Measurements from ENCODE around the gene SLC41A2. TPM values are rescaled to one million over a fixed set of nuclear protein-coding genes. Genes with fewer than 3 reads are reported as not detected.
A peak's percentile ranks its signal among the peaks of the same experiment; 100 is the strongest.
"Not testable (repeated sequence)": the region's sequence is repeated elsewhere in the genome, so short reads cannot be mapped to it uniquely, and the experiment has no call there.

Gene SLC41A2
- total RNA-seq, 4 donors from 2014 or later = 8.4 to 26.1 (median 18.0) TPM

DNA sequence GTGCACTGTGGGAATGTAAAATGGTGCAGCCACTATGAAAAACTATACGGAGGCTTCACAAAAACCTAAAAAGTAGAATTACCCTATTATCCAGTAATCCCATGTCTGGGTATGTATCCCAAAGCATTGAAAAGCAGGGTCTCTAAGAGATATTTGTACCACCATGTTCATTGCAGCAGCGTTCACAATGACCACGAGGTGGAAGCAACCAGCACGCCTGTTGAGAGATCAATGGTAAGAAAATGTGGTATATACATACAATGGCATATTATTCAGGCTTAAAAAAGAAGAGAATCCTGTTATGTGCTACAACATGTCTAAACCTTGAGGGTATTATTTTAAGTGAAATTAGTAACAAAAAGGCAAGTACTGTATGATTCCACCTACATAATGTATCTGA, 27.1 kb upstream of the SLC41A2 start:
- TF ChIP-seq CTCF (IDR thresholded peaks at IDR 0.05) = no peak
- TF ChIP-seq EP300 (IDR thresholded peaks at IDR 0.05) = no peak
- no peak for TF ChIP-seq POLR2A (IDR thresholded peaks at IDR 0.05)
- no peak overlapping the region for H3K27ac ChIP-seq
- no peak overlapping the region for H3K4me3 ChIP-seq
- no peaks in the 10 kb centered on the region for H3K9me3 ChIP-seq
- peaks cover 0 to 22% (median 0%) of the 10 kb centered on the region in 3 donors for H3K36me3 ChIP-seq
- WGBS, 2 donors = 89% methylated on average over 4 of the region's 4 CpGs
- peaks cover 0 to 26% (median 14%) of the 10 kb centered on the region in 4 donors for H3K4me1 ChIP-seq
- H3K27me3 ChIP-seq = no peaks in the 10 kb centered on the region
- no peak for DNase-seq (ENCODE audit: low spot score in 2 of 2)

GRCh38 chr12:104977688-104978087, 19.6 kb upstream of the SLC41A2 start:
- WGBS, 2 donors = 92% methylated on average over 14 of the region's 15 CpGs; no CpG with 5 or more reads in 1 of the 2 donors
- not testable (repeated sequence) for H3K36me3 ChIP-seq; DNase-seq (ENCODE audit: low spot score in 2 of 2); H3K9me3 ChIP-seq; H3K4me3 ChIP-seq; H3K27me3 ChIP-seq; H3K27ac ChIP-seq; H3K4me1 ChIP-seq

DNA sequence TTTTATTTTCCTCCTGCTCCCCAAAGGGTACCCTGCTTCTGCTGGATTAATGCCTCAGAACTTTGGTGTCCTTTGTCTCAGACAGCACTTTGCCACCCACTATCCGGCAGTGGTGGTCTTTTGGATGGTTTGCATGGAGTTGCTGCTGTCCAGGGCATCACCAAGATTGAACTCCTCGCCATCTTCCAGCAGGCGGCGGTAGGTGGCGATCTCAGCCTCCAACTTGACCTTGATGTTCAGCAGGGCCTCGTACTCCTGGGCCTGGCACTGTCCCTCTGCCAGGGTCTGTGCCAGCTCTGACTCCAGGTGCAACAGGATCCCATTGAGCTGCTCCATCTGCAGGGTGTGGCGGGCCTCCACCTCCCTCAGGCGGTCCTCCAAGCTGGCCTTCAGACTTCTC, 18.6 kb upstream of the SLC41A2 start:
- H3K27me3 ChIP-seq = no peaks in the 10 kb centered on the region
- no peak for DNase-seq (ENCODE audit: low spot score in 2 of 2)
- no peak for TF ChIP-seq POLR2A (IDR thresholded peaks at IDR 0.05)
- TF ChIP-seq CTCF (IDR thresholded peaks at IDR 0.05) = no peak
- TF ChIP-seq EP300 (IDR thresholded peaks at IDR 0.05) = no peak
- no peak overlapping the region for H3K27ac ChIP-seq
- WGBS, 2 donors = 84% methylated on average over 2 of the region's 8 CpGs; no CpG with 5 or more reads in 1 of the 2 donors
- H3K4me1 ChIP-seq = no peaks in the 10 kb centered on the region
- no peak overlapping the region for H3K4me3 ChIP-seq
- no peaks in the 10 kb centered on the region for H3K36me3 ChIP-seq
- H3K9me3 ChIP-seq = no peaks in the 10 kb centered on the region

GRCh38 chr12:104975587-104976343, 17.7 kb upstream of the SLC41A2 start:
- WGBS, 2 donors = 52% methylated on average over 4 of the region's 4 CpGs; no CpG with 5 or more reads in 1 of the 2 donors
- no peak for DNase-seq (ENCODE audit: low spot score in 2 of 2)
- no peaks in the 10 kb centered on the region for H3K27me3 ChIP-seq
- no peaks in the 10 kb centered on the region for H3K36me3 ChIP-seq
- no peaks in the 10 kb centered on the region for H3K4me1 ChIP-seq
- H3K4me3 ChIP-seq = no peak overlapping the region
- H3K9me3 ChIP-seq = no peaks in the 10 kb centered on the region
- TF ChIP-seq EP300 (IDR thresholded peaks at IDR 0.05) = no peak
- TF ChIP-seq POLR2A (IDR thresholded peaks at IDR 0.05) = no peak
- no peak for TF ChIP-seq CTCF (IDR thresholded peaks at IDR 0.05)
- no peak overlapping the region for H3K27ac ChIP-seq

- no peaks in the 10 kb centered on the region for H3K27me3 ChIP-seq
- TF ChIP-seq CTCF (IDR thresholded peaks at IDR 0.05) (no peak), POLR2A (IDR thresholded peaks at IDR 0.05) (no peak), EP300 (IDR thresholded peaks at IDR 0.05) (peak in 1 of 2 donors; percentile 41)
- no peak overlapping the region for H3K27ac ChIP-seq
- H3K36me3 ChIP-seq = no peaks in the 10 kb centered on the region
- no peak overlapping the region for H3K4me3 ChIP-seq
- WGBS, 2 donors = 68 to 85% methylated on average over 7 of the region's 7 CpGs
- no peak for DNase-seq (ENCODE audit: low spot score in 2 of 2)
- H3K9me3 ChIP-seq = no peaks in the 10 kb centered on the region
- H3K4me1 ChIP-seq = no peaks in the 10 kb centered on the region
Observed at GRCh38 chr12:104974626-104975290, 16.7 kb upstream of the SLC41A2 start.
